GM21367 (cell line): ENCODE results near the gene SRXN1.

Experiments used
- ATAC-seq: cut with Tn5 transposase; IDR thresholded peaks from one replicate; pipeline ENCODE4 v1.9.1; 2021; ENCODE audit not compliant: unreplicated experiment

SRXN1 gene

GRCh38 chr20:637559-637958, 15.4 kb downstream of the SRXN1 start:
- no peak for ATAC-seq

- ATAC-seq: no peak
These were observed 17.1 kb downstream of the SRXN1 start for GRCh38 chr20:635893-636338.

GRCh38 chr20:635028-635892, 17.7 kb downstream of the SRXN1 start:
- no peak for ATAC-seq

- no peak for ATAC-seq
These were observed 18.7 kb downstream of the SRXN1 start for GRCh38 chr20:634148-634925.

DNA sequence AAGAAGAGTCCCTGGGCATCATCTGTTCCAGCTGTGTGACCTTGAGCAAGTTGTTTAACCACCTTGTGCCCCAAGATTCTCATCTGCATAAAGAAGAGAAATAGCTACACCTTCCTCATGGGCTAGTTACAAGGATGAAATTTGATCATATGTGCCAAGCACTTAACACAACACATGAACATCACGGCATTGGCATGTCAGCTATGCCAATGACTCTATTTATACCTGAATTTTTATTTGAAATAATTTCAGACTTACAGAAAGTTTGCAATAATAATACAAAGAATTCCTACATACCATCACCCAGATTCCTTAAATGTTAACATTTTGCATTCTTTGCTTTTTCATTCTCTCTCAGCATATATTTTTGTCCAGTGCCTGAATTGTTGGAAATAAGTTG, 21.9 kb downstream of the SRXN1 start:
- ATAC-seq: no peak

DNA sequence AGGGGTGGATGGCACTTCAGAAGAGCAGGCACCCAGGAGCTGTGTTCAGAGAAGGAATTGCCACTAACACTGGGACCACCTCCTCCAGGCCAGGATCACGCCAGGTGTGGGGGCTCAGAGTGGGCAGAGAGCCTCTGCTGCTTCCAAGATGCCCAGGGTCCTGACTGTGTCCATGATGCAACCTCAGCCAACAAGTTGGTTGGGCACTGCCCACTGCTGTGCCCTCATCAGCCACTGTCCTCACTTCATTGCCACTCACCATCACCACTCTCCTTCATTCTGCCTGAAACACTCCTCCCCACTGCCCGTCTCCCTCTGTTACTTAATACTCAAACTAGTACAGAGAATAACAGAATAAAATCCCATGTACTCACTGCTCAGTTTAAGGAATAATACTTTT, 26.4 kb downstream of the SRXN1 start:
- ATAC-seq: no peak

GRCh38 chr20:625360-625932, 27.6 kb downstream of the SRXN1 start:
- no peak for ATAC-seq

GRCh38 chr20:623704-624103, 29.3 kb downstream of the SRXN1 start:
- no peak for ATAC-seq

GRCh38 chr20:623021-623420, 30.0 kb downstream of the SRXN1 start:
- no peak for ATAC-seq

DNA sequence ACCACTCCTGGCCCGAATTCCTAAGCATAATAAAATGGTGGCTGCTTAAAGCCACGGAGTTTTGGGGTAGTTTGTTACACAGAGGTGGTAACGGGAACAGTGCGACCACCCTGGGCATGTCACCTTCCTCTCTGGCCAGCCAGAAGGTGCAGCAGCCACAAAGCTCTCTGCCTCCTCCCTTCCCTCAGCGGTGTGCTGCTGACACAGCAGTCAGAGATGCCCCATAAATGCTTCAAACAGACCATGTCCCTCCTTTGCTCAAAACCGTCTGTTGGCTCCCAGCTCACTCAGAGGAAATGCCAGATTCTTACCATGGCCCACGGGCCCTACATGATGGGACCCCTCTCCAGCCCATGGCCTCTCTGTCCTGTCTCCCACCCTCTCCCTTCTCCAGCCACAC, 30.8 kb downstream of the SRXN1 start:
- no peak for ATAC-seq

DNA sequence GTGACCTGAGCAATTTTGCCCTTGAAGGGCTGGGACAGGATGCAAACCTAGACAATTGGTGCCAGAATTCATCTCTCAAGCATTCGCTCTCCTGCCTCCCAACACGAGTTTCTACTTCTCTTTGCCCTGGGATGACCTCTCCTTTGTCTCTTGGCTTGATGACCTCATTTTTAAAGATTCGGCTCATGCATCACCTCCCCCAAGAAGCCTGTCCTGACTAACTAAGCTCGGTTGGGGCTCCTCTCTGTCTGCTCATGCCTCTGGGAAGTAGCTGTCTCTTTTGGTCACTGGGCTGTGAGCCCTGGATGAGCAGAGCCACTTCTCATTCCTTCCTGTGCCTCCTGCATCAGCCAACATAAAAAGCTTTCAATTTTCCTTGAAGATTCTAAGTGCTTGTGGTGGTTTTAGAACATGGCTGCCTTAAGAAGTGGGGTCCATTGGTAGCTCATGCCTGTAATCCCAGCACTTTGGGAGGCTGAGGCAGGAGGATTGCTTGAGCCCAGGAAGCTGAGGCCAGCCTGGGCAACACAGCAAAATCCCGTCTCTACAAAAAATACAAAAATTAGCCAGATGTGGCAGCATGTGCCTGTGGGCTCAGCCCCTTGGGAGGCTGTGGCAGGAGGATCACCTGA, 31.8 kb downstream of the SRXN1 start:
- no peak for ATAC-seq

DNA sequence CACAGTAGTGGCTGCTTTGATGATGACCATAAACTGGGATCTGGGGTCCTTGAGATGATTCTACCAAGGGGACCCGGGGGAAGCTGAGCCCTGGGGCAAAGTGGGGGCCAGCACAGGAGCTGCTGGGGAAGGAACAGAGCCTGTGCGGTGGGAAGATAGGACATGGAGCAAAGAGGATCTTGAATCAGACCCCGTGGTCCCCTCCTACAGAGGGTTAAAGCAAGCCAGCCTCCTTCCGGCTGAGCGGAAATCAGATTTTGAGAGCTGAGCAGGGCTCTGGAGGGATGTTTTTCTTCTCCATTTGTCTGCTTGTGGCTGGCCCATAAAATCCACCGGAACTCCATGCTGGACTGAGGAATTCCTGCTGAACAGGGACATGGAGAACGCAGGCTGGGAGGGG, 32.8 kb downstream of the SRXN1 start:
- no peak for ATAC-seq

- ATAC-seq: no peak
These were observed 34.0 kb downstream of the SRXN1 start for GRCh38 chr20:618980-619379.

DNA sequence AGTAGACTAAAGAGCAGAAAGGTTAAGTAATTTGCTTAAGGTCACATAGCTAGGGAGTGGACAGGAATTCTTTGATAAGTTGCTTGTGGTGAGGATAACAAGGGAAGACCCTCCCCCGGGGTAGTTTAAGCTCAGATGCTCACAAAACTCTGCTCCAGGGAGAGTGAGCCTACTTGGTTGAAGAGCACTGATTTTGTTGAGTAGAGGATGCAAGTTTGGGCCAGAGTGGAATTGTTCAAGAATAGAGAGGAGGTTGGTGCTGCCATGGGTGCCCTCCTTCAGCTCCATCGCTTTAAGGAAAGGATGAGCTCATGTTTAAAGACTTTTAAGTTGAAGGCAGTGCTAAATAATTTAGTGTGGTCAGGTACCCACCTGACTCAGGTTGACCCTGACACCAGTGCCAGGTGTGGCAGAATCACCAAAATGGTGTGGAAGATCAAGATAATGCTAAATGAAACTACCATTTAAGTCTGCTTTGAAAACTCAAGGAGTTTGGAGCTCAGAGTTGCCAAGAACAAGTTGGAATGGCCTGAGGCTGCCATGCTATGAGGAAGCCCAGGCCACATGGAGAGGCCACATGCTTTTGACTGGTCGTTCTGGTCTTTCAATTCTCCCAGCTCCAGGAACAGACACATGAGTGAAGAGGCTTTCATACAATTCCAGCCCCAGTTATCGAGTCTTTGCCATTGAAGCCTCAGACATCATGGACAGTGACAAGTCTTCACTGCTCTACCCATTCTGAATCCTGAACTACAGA, 34.9 kb downstream of the SRXN1 start:
- ATAC-seq: no peak

- ATAC-seq: no peak
These were observed 37.5 kb downstream of the SRXN1 start for GRCh38 chr20:615514-615913.

DNA sequence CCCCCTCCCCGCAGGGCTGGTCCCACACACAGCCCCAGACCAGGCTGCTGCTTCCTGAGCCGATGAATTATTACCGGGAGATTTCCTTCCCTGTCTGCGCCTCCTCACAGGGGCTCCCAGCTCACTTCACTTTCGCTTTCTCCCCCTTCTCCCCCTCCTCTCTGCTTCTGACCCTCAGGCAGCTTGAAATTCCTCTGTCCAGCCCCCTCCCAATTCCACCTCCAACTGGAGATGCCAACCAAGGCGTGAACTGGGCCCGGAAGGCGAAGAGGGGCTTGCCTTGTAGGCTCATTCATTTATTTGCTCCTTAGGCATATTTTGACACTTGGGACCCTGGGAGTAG, 41.2 kb downstream of the SRXN1 start:
- no peak for ATAC-seq

- no peak for ATAC-seq
These were observed 41.8 kb downstream of the SRXN1 start for GRCh38 chr20:611047-611842.

GRCh38 chr20:610130-611046, 42.6 kb downstream of the SRXN1 start, which contains the start of gene TCF15:
TCF15 (minus strand) TSS chr20:610309; CDS start chr20:610237, 72 bp downstream.
- no peak for ATAC-seq
